Measurements from ENCODE around the gene ZNF692. TPM values are rescaled to one million over a fixed set of nuclear protein-coding genes. Genes with fewer than 3 reads are reported as not detected.
A peak's percentile ranks its signal among the peaks of the same experiment; 100 is the strongest.
"Not testable (repeated sequence)": the region's sequence is repeated elsewhere in the genome, so short reads cannot be mapped to it uniquely, and the experiment has no call there.

The ZNF692 gene
- total RNA-seq, 1 donor from 2014 or later: 100 TPM

DNA sequence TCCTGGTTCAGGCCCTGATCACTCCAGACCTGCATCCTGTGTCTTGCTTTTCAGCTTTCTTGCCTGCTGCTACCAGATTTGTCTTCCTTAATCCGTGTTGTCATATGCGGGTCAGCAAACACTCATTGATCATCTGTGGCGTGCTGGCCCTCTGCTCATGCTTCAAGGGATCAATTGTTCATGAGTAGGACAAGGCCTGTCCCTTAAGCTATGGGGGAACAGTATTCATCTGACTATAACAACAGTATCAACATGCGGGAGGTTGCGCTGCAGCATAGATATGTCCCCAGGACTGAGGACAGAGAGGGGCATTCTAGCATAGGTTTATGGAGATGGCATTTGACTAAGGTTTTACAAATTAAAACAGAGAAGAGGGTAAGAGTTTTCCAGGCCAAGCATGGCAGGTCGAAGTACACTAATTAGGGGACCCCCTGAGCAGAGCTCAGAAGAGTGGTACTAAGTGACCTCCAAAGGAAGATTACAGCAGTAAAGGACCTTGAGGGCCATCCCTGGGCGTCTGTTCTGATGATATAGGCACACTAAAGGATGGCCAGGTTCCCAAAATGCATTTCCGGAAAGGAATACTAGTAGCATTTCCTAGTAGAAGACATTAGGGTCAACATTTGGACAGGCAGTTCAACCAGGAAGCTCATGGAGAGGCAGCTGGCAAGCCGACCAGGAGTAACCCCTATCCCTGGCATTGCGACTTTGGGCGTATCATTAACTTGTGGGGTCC, 21.7 kb downstream of the ZNF692 start:
- intact Hi-C loops (cut with micrococcal nuclease): no loop called here
- no peaks in the 10 kb centered on the region for H3K9me3 Mint-ChIP-seq
- no peak overlapping the region for H3K27ac Mint-ChIP-seq
- H3K27me3 Mint-ChIP-seq: peaks cover 2% of the 10 kb centered on the region
- H3K36me3 Mint-ChIP-seq (ENCODE audit: low read depth): peaks cover 2% of the 10 kb centered on the region
- H3K4me3 Mint-ChIP-seq: no peak overlapping the region
- no peak for DNase-seq
- peaks cover 25% of the 10 kb centered on the region for H3K4me1 Mint-ChIP-seq

DNA sequence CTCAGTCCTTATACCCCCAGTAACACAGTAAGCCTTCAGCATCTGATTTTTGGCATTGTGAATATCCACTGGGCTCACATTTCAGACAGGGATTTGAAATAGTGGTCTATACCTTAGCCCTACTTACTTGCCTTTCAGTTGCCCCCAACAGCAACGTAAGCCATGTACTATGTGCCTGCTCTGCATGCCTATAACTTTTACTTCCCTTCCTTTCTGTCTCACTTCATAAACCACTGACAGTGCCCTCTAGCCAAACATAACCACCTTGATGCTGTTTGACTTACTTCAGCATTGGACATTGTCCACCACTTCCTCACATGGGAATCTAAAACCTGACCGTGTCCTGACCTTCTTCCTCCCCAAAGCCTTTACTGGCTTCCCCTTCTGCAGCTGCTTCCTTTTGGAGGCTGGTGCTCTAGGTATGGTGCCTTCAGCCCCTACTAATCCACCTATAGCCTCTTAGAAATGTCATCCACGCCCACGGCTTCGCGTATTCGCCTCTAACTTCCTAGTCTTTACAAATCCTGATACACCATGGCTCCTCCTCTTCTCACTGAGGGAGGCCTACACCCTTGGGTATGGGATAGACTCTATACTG, 24.4 kb downstream of the ZNF692 start:
- intact Hi-C loops (cut with micrococcal nuclease): no loop called here
- Mint-ChIP-seq H3K9me3 (no peaks in the 10 kb centered on the region), H3K4me3 (no peak overlapping the region), H3K36me3 (ENCODE audit: low read depth) (peaks cover 2% of the 10 kb centered on the region), H3K4me1 (peaks cover 7% of the 10 kb centered on the region), H3K27ac (no peak overlapping the region), H3K27me3 (peaks cover 7% of the 10 kb centered on the region)
- DNase-seq: no peak

DNA sequence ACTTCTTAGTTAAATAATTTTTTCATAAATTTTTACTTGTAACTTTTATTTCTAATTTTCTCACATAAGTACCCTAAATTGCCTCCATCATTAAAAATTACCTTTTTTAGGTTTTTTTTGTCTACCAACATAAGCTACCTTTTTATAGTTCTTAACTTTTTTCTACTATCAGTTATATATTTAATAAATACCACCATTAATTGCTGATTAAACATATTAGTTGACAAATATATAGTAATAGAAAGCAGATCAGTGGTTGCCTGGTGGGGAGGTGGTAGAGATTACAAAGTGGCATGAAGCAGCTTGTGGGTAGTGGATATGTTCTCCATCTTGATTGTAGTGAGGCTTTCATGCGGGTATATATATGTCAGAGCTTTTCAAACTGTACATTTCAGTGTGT, 27.0 kb downstream of the ZNF692 start:
- H3K4me1 Mint-ChIP-seq: peaks cover 8% of the 10 kb centered on the region
- DNase-seq: no peak
- H3K4me3 Mint-ChIP-seq: no peak overlapping the region

DNA sequence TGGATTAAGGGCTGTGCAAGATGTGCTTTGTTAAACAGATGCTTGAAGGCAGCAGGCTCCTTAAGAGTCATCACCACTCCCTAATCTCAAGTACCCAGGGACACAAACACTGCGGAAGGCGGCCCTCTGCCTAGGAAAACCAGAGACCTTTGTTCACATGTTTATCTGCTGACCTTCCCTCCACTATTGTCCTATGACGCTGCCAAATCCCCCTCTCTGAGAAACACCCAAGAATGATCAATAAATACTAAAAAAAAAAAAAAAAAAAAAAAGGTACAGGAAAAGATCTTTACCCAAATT, 28.2 kb downstream of the ZNF692 start:
- H3K36me3 Mint-ChIP-seq (ENCODE audit: low read depth); intact Hi-C loops (cut with micrococcal nuclease); H3K27ac Mint-ChIP-seq; H3K9me3 Mint-ChIP-seq; DNase-seq; H3K4me3 Mint-ChIP-seq: not testable (repeated sequence)
- Mint-ChIP-seq H3K27me3 (peaks cover 10% of the 10 kb centered on the region), H3K4me1 (peaks cover 12% of the 10 kb centered on the region)

More for the DNA sequence above, 27.0 kb downstream of the ZNF692 start:
- Mint-ChIP-seq H3K36me3 (ENCODE audit: low read depth) (no peaks in the 10 kb centered on the region), H3K9me3 (peaks cover under 1% of the 10 kb centered on the region), H3K27ac (no peak overlapping the region), H3K27me3 (peaks cover 10% of the 10 kb centered on the region)
- intact Hi-C loops (cut with micrococcal nuclease): no loop called here

DNA sequence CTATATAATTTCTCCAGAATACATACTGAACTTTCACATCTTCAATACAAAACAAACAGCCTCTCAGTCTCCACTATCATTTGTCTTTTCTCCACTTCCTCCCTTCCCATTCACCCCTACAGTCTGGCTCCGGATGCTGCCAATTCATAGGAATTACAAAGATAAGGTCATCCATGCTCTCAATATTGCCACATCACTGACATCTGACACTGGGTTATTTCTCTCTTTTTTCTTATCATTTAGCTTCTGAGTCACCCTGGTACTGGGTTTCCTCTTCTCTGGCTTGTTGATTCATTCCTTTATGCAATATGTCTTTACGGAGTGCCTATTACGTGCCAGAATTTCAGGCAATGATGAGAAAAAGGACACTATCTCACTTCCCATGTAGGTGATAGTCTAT, 30.0 kb downstream of the ZNF692 start:
- H3K4me3 Mint-ChIP-seq: no peak overlapping the region
- H3K4me1 Mint-ChIP-seq: peaks cover 26% of the 10 kb centered on the region
- H3K36me3 Mint-ChIP-seq (ENCODE audit: low read depth): peaks cover 17% of the 10 kb centered on the region
- intact Hi-C loops (cut with micrococcal nuclease): loop anchor here (5.0 kb wide), 2 partner anchors 1617 to 1897 kb away; partner anchors contain the start of gene AHCTF1
- H3K9me3 Mint-ChIP-seq: peaks cover 3% of the 10 kb centered on the region
- H3K27me3 Mint-ChIP-seq: peaks cover 10% of the 10 kb centered on the region
- H3K27ac Mint-ChIP-seq: no peak overlapping the region
- DNase-seq: no peak

DNA sequence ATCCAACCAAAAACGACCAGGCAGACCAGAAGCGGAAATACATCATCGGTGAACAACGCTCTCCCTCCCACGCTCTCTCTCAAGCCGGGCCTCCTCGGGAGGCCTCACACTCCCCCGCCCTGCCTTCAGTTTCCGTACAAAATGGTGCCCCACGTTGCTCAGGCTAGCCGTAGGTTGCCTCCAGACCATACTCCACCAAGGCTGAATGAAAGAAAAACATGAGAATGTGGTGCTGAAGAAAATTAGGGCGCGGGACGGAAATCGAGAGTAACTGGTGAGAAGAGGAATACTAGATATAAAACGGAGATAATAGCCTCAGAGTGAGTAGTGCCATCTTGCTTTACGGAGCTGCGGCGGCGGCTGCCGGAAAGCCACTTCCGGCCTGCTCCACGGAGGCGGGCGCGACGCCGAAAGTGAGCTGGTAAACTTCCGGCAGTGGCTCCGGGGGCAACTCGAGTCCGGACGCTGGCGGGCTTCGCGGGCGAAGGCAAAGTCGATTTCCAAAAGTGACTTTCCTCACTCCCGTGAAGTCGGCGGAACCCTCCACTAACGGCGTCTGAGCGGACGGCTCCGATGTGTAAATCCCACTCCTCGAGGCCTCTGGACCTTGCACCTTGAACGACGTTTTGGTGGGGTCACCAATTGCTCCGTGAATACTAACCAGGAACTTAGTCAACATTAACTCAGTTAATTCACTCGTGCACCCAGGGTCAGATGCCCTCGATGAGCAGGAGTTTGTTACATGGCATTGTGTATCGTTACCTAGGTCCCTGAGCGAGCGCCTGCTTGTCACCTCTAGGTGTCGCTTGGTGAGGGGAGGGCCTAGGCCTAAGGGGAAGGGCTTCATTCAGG, 32.8 kb downstream of the ZNF692 start, which contains the start of gene SH3BP5L:
Gene SH3BP5L (minus strand): TSS at position 7 of the 852 bp plus-strand sequence. CDS start 980 bp downstream, outside the sequence.
- intact Hi-C loops (cut with micrococcal nuclease): loop anchor here (1.0 to 5.0 kb wide), 6 partner anchors 12 to 1894 kb away; partner anchors contain the start of genes AHCTF1, PGBD2, ZNF672 and ZNF692
- H3K4me1 Mint-ChIP-seq: peaks cover 45% of the 10 kb centered on the region

DNA sequence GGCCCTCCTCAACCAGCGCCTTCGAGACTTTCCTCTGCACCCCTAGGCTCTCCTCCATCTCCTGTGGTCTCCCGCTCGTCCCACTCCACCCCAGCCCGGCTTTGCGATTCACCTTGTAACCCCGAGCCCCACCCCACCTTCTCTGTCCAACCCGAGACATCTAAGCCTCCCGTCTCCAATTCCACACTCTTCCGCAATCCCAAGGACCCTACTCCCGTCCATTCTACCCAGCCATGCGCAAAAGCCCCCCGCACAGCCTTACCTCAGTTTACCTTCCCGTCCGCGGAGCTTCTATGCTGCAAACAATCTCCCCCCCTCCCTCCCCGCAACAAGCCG, 33.3 kb downstream of the ZNF692 start:
- Mint-ChIP-seq H3K27ac (peak overlapping the region; percentile 100), H3K4me1 (peaks cover 47% of the 10 kb centered on the region), H3K4me3 (peak overlapping the region; percentile 93), H3K9me3 (peaks cover 3% of the 10 kb centered on the region), H3K36me3 (ENCODE audit: low read depth) (peaks cover 28% of the 10 kb centered on the region), H3K27me3 (peaks cover 3% of the 10 kb centered on the region)
- intact Hi-C loops (cut with micrococcal nuclease): loop anchor here (5.0 kb wide), 2 partner anchors 1613 to 1893 kb away; partner anchors contain the start of gene AHCTF1
- no peak for DNase-seq

More for the DNA sequence above, 32.8 kb downstream of the ZNF692 start, which contains the start of gene SH3BP5L:
- Mint-ChIP-seq H3K27me3 (peaks cover 5% of the 10 kb centered on the region), H3K27ac (peak within 1 kb of the TSS; percentile 100), H3K36me3 (ENCODE audit: low read depth) (peaks cover 26% of the 10 kb centered on the region), H3K9me3 (peaks cover 3% of the 10 kb centered on the region), H3K4me3 (peak within 1 kb of the TSS; percentile 93)
- DNase-seq: peak; percentile 97

DNA sequence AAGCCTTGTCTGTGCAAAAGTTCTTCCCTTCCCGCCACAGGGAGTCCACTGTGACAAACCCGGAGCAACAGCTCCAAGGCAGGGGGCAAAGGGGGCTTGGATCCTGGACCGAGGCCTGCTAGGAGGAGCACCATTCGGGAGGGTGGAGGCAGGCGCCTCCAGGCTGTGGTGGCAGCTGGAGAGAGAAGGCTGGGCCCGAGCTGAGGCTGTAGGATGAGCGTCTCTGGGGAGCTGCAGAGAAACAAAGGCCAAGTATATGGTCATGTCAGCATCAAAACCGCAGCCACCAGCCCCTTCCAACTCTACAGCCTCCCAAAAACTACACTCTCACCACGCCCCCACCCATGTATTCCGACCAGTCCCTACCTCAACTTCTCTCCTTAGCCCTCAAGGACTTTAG, 33.7 kb downstream of the ZNF692 start:
- Mint-ChIP-seq H3K4me1 (peaks cover 47% of the 10 kb centered on the region), H3K36me3 (ENCODE audit: low read depth) (peaks cover 32% of the 10 kb centered on the region), H3K27ac (peak overlapping the region; percentile 100), H3K9me3 (peaks cover 3% of the 10 kb centered on the region), H3K4me3 (peak overlapping the region; percentile 93), H3K27me3 (peaks cover 3% of the 10 kb centered on the region)
- no peak for DNase-seq
- intact Hi-C loops (cut with micrococcal nuclease): loop anchor here (5.0 kb wide), 2 partner anchors 1613 to 1893 kb away; partner anchors contain the start of gene AHCTF1

DNA sequence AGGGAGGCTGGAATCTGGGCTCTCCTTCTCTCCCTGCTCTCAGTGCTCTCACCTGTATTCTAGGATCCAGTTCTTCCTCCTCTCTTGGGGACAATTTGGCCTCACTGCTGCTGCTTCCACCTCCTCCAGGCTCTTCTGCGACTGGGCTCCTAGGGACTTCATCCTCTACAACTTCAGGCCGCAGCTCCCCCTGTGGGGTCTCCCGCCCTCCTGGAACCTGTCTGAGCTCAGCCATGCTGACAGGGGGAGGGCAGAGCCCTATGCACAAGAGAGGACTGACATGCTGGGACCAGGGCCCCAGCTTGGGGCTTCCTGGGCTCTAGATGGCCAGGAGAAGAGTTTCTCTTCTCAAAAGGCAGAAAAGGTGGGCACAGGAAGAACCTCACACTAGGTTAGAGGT, 34.2 kb downstream of the ZNF692 start:
- H3K27me3 Mint-ChIP-seq: peaks cover 3% of the 10 kb centered on the region
- H3K4me1 Mint-ChIP-seq: peaks cover 49% of the 10 kb centered on the region
- no peak for DNase-seq
- peaks cover 35% of the 10 kb centered on the region for H3K36me3 Mint-ChIP-seq (ENCODE audit: low read depth)
- peaks cover 3% of the 10 kb centered on the region for H3K9me3 Mint-ChIP-seq
- peak overlapping the region; percentile 100 for H3K27ac Mint-ChIP-seq
- intact Hi-C loops (cut with micrococcal nuclease): loop anchor here (5.0 kb wide), 2 partner anchors 1612 to 1892 kb away; partner anchors contain the start of gene AHCTF1
- peak overlapping the region; percentile 93 for H3K4me3 Mint-ChIP-seq

DNA sequence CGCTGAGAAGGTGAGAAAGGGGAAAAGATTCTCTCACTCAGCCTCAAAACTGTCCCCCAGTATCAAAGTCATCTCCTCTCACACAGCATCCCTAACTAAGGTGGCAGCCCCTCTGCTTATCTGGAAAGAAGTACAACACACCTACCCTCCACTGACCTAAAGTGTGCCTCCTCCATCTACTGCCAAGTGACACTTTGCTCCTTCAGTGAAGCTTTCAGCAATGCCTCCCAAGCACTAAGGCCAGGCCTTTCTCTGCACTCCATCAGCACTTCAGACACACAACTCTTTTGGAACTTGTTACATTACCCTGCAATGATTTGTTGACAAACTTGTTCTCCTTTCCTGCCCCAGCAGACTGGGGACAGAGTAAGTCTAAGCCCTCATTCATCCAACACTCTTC, 34.6 kb downstream of the ZNF692 start:
- H3K4me3 Mint-ChIP-seq: peak overlapping the region; percentile 93
- no peak for DNase-seq
- peaks cover 35% of the 10 kb centered on the region for H3K36me3 Mint-ChIP-seq (ENCODE audit: low read depth)
- peaks cover 3% of the 10 kb centered on the region for H3K9me3 Mint-ChIP-seq
- H3K27me3 Mint-ChIP-seq: peaks cover 3% of the 10 kb centered on the region
- peaks cover 50% of the 10 kb centered on the region for H3K4me1 Mint-ChIP-seq
- intact Hi-C loops (cut with micrococcal nuclease): no loop called here
- H3K27ac Mint-ChIP-seq: peak overlapping the region; percentile 60

DNA sequence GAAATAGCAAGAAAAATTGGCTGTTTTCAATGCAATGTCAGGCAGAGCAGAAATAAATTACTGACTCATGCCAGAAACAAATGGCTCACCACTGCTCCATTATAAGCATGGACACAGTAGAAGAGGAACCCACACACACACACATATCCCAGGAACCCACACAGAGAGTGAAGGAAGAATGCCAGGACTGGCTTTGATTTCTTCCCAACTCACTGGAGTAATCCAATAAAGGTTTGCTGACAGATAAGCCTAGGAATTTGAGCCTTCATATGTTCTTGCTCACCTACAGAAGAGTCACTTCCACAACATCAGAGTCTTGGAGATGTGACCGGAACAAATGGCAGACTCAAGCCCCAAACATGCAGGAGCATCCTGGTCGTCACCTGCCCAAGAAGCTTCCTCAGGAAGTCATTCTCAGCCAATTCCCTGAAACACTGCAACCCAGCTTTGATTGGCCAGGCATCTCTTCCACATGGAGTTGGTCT, 35.3 kb downstream of the ZNF692 start:
- peak overlapping the region; percentile 35 for H3K27ac Mint-ChIP-seq
- H3K27me3 Mint-ChIP-seq: no peaks in the 10 kb centered on the region
- DNase-seq: no peak
- peaks cover 40% of the 10 kb centered on the region for H3K36me3 Mint-ChIP-seq (ENCODE audit: low read depth)
- intact Hi-C loops (cut with micrococcal nuclease): no loop called here
- H3K4me3 Mint-ChIP-seq: peak overlapping the region; percentile 93
- peaks cover 3% of the 10 kb centered on the region for H3K9me3 Mint-ChIP-seq
- peaks cover 53% of the 10 kb centered on the region for H3K4me1 Mint-ChIP-seq

DNA sequence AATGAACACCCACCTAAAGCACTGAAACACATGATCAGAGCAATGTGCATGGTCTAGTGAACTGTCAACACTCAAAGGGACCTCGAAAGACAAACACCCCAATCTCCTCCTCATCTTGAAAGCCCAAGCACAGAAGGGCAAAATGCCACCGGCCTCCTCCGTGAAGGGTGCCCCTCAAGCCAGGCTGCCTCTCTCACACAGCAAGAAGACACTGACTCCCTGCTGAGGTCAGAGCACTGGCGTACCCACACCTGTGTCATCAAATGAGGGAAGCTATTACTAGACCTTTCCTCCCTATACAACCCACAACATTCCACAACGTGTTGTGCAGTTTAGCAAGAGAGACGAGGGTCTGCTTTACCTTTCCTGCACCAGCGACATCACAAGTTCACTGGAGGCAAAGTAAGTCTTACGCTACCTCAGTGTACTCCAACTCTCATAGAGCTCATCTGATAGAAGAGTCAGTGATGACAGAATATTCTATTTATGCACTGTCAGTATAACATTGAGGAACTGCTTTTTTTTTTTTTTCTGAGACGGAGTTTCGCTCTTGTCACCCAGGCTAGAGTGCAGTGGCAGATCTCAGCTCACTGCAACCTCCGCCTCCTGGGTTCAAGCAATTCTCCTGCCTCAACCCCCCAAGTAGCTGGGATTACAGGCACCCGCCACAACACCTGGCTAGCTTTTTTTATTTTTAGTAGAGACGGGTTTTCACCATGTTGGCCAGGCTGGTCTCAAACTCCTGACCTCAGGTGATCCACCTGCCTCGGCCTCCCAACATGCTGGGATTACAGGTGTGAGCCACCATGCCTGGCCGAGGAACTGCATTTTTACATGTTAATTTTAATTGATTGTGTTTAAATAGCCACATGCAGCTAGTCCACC, 36.5 kb downstream of the ZNF692 start:
- no peak overlapping the region for H3K4me3 Mint-ChIP-seq
- no peaks in the 10 kb centered on the region for H3K27me3 Mint-ChIP-seq
- no peak overlapping the region for H3K27ac Mint-ChIP-seq
- peaks cover 47% of the 10 kb centered on the region for H3K36me3 Mint-ChIP-seq (ENCODE audit: low read depth)
- intact Hi-C loops (cut with micrococcal nuclease): no loop called here
- peaks cover 61% of the 10 kb centered on the region for H3K4me1 Mint-ChIP-seq
- H3K9me3 Mint-ChIP-seq: peaks cover 3% of the 10 kb centered on the region
- no peak for DNase-seq

DNA sequence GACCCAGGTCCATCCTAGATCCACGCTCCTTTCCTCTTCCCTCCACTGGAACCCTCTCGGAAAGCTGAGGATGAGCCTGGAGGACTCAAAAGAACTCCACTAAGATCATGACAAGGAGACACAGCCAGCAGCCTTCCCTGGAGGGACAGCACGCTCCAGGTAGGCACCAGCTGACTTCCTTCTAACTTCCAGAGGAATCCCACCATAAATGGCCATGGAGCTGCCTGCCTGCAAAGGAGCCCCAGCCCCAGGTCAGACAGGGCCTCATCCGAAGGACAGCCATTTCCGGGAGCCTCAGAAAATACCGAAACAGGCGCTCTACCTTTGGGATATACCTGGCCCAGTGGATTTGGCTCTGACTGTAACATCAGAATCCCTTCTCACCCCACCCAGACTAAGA, 37.2 kb downstream of the ZNF692 start:
- Mint-ChIP-seq H3K9me3 (peaks cover under 1% of the 10 kb centered on the region), H3K27ac (peak overlapping the region; percentile 53), H3K36me3 (ENCODE audit: low read depth) (peaks cover 47% of the 10 kb centered on the region), H3K4me1 (peaks cover 61% of the 10 kb centered on the region), H3K27me3 (no peaks in the 10 kb centered on the region), H3K4me3 (no peak overlapping the region)
- no peak for DNase-seq
- intact Hi-C loops (cut with micrococcal nuclease): no loop called here

Data from activated CD4-positive, alpha-beta T cell treated with anti-CD3 and anti-CD28 coated beads, Interleukin-2, amount 10 ng/mL, durations not matched to agents 24 days and 14 days (primary cell).